Panc1 (cell line): Measurements from ENCODE around the gene ZCWPW1. TPM values are rescaled to one million over a fixed set of nuclear protein-coding genes. Genes with fewer than 3 reads are reported as not detected.

ENCODE experiments used
- ATAC-seq: fragments of 200-7000 bp; cut with Tn5 transposase; 2 replicates; pipeline ENCODE4 v1.9.1; 2020; ENCODE audit warnings: mild to moderate bottlenecking, moderate library complexity
- BruUV-seq: library from RNA; stranded (reverse); fragments of 400-500 nt; replicated peaks from 2 replicates; lab custom pipeline; 2021; lab: Mats Ljungman, UMichigan
- CTCF ChIA-PET: fragments of 300-600 bp; sonication (Branson Sonifier 250); formaldehyde crosslinking; loops from one replicate; lab custom pipeline; 2022; ENCODE audit warnings: antibody characterized with exemption; lab: Charles Lee
- POLR2A ChIA-PET: fragments of 300-600 bp; sonication (Branson Sonifier 250); formaldehyde crosslinking; loops from one replicate; lab custom pipeline; 2022; ENCODE audit warnings: antibody characterized with exemption; lab: Charles Lee
- DNase-seq: peaks from one replicate; pipeline ENCODE4 v3.0.0-alpha.2; 2010; ENCODE audit warnings: low read depth, low spot score
- H3K27ac ChIP-seq: 2 replicates; pipeline ENCODE4 v1.5.1; 2011; ENCODE audit warnings: mild to moderate bottlenecking, low read length, inconsistent platforms
- H3K27me3 ChIP-seq: fragments of 200-500 bp; sonication (Bioruptor generic); 2 replicates; pipeline ENCODE4 v1.6.0; 2014; ENCODE audit warnings: low read length, inconsistent platforms; ENCODE audit not compliant: control insufficient read depth, insufficient read depth
- H3K36me3 ChIP-seq: fragments of 200-500 bp; sonication (Bioruptor generic); 2 replicates; pipeline ENCODE4 v1.5.1; 2014; ENCODE audit warnings: inconsistent platforms, mild to moderate bottlenecking, low read length, moderate library complexity; ENCODE audit not compliant: control insufficient read depth, insufficient read depth
- H3K4me1 ChIP-seq: 2 replicates; pipeline ENCODE4 v1.5.1; 2011; ENCODE audit warnings: inconsistent platforms, mild to moderate bottlenecking, low read length, moderate library complexity; ENCODE audit not compliant: control insufficient read depth, insufficient read depth
- H3K4me3 ChIP-seq, 2 experiments: 2 replicates each; pipeline ENCODE4 v1.5.1; 2011 to 2012; ENCODE audit warnings: low read depth in 2 of 2, low read length in 2 of 2, mild to moderate bottlenecking in 2 of 2, inconsistent platforms in 1 of 2, moderate library complexity in 1 of 2
- H3K9me3 ChIP-seq: fragments of 200-500 bp; sonication (Bioruptor generic); 2 replicates; pipeline ENCODE4 v1.5.1; 2014; ENCODE audit warnings: low read depth, mild to moderate bottlenecking, inconsistent platforms, low read length, moderate library complexity; ENCODE audit not compliant: control insufficient read depth, insufficient read depth
- POLR2AphosphoS5 ChIP-seq: IDR thresholded peaks from 2 replicates; pipeline ENCODE4 v1.6.1; 2012; ENCODE audit warnings: mild to moderate bottlenecking, low read depth, low read length, moderate library complexity
- SIN3A ChIP-seq: IDR thresholded peaks from 2 replicates; pipeline ENCODE4 v1.6.1; 2012; ENCODE audit warnings: low read depth, mild to moderate bottlenecking, low read length, moderate library complexity, borderline replicate concordance; ENCODE audit not compliant: insufficient read depth
- TCF7L2 ChIP-seq: IDR thresholded peaks from 2 replicates; pipeline ENCODE4 v1.6.1; 2011; ENCODE audit warnings: mild to moderate bottlenecking, low read depth, low read length, inconsistent platforms
- in situ Hi-C: cut with HindIII; loops from 2 replicates; pipeline ENCODE4 v1.10.0; 2016; ENCODE audit warnings: low sequenced_read_pairs, low pct_unique_long_range_greater_than_20kb
- intact Hi-C: fragments of 100-400 bp; cut with micrococcal nuclease; formaldehyde crosslinking; loops from one replicate; pipeline ENCODE4 v1.10.0; 2022; ENCODE audit not compliant: unreplicated experiment
- total RNA-seq: library from RNA; stranded (reverse); gene quantifications from one replicate; pipeline ENCODE4 v1.2.1, GENCODE V29; 2021; ENCODE audit not compliant: unreplicated experiment
- TF ChIP-seq, protein P1 (sequence below), 2 experiments: IDR thresholded peaks; 2 replicates each; pipeline ENCODE4 v1.6.1; 2011 to 2012; ENCODE audit warnings: low read depth in 2 of 2, control low read depth in 1 of 2, low read length in 1 of 2, mild to moderate bottlenecking in 1 of 2, moderate library complexity in 1 of 2; ENCODE audit not compliant: insufficient read depth in 1 of 2
- TF ChIP-seq, protein P2 (sequence below): fragments of 450-650 bp; IDR thresholded peaks from 2 replicates; pipeline ENCODE4 v1.5.1; 2017; ENCODE audit warnings: mild to moderate bottlenecking

ZCWPW1 gene
- total RNA-seq, 1 experiment from 2014 or later, result 6.5 TPM

DNA sequence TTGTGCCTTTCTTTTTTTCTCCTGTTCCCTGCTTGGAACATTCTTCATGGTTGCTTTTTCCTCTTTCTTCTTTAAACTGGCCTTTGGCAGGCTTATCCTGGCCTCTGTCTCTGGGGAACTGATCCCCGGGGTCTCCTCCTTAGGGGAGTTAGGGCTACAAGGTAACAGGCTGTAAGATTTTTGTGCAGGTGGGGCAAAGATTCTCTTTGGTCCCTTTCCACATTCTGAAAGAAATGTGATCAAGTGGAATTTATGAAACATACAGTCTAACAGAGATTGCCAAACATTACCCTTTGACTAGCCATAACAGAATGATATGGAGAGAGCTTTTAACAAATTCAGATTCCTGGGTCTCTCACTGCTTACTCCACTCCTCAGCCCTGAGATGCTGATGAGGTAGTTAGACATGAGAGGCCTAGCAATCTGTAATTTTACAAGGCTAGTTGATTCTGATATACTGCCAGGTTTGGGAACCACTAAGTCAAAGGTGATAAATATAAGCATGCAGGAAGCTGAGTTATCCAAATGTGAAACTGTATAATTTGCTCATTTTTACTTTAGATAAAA lies 8.8 kb downstream of the ZCWPW1 start:
- CTCF ChIA-PET, result no interaction called here

DNA sequence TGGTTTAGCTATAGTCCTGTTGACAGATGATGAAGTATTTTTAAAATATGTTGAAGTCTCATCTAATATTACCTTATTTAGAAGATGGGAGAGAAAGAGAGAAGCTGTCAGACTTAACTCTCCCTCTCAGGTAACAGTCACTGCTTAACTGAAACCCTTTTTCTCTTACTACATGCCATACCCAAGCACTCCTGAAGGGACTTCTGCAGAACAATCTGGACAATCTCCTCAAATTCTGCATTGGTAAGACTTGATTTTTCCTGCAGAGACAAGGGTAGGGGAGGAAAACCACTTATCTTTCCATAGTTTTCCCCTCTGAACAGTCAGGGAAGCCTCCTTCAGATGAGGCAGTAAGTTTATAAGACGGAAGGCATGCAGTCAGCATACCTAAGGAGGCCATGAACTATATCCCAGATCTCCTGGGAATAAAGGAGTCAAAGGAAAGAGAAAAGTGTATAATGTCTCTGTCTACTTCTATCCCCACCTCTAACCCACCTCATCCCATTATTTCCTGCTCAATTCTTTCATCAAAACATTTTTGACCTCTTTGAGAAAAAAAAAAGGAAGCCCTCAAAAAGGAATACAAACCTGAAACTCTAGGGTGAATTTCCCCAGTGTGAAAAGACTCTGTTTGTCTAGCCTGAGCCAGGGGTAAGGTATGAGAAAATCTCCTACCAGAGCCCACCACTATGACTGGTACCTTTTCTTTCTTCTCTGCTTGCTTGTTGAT lies 9.4 kb downstream of the ZCWPW1 start:
- ChIA-PET CTCF (no interaction called here), POLR2A (no interaction called here)
- no TSS peak for BruUV-seq
- Histone ChIP-seq H3K4me3 (no peak overlapping the region), H3K4me1 (peaks cover 7% of the 10 kb centered on the region; the same call in 1 of the 2 replicates), H3K27me3 (no peaks in the 10 kb centered on the region), H3K27ac (no peak overlapping the region), H3K9me3 (no peaks in the 10 kb centered on the region), H3K36me3 (no peaks in the 10 kb centered on the region)
- TF ChIP-seq, protein P1, sequence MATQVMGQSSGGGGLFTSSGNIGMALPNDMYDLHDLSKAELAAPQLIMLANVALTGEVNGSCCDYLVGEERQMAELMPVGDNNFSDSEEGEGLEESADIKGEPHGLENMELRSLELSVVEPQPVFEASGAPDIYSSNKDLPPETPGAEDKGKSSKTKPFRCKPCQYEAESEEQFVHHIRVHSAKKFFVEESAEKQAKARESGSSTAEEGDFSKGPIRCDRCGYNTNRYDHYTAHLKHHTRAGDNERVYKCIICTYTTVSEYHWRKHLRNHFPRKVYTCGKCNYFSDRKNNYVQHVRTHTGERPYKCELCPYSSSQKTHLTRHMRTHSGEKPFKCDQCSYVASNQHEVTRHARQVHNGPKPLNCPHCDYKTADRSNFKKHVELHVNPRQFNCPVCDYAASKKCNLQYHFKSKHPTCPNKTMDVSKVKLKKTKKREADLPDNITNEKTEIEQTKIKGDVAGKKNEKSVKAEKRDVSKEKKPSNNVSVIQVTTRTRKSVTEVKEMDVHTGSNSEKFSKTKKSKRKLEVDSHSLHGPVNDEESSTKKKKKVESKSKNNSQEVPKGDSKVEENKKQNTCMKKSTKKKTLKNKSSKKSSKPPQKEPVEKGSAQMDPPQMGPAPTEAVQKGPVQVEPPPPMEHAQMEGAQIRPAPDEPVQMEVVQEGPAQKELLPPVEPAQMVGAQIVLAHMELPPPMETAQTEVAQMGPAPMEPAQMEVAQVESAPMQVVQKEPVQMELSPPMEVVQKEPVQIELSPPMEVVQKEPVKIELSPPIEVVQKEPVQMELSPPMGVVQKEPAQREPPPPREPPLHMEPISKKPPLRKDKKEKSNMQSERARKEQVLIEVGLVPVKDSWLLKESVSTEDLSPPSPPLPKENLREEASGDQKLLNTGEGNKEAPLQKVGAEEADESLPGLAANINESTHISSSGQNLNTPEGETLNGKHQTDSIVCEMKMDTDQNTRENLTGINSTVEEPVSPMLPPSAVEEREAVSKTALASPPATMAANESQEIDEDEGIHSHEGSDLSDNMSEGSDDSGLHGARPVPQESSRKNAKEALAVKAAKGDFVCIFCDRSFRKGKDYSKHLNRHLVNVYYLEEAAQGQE (IDR thresholded peaks at IDR 0.05; ENCODE audit: insufficient read depth in 1 of 2, low read depth in 2 of 2, low read length in 1 of 2), result no peak
- TF ChIP-seq, protein P2, sequence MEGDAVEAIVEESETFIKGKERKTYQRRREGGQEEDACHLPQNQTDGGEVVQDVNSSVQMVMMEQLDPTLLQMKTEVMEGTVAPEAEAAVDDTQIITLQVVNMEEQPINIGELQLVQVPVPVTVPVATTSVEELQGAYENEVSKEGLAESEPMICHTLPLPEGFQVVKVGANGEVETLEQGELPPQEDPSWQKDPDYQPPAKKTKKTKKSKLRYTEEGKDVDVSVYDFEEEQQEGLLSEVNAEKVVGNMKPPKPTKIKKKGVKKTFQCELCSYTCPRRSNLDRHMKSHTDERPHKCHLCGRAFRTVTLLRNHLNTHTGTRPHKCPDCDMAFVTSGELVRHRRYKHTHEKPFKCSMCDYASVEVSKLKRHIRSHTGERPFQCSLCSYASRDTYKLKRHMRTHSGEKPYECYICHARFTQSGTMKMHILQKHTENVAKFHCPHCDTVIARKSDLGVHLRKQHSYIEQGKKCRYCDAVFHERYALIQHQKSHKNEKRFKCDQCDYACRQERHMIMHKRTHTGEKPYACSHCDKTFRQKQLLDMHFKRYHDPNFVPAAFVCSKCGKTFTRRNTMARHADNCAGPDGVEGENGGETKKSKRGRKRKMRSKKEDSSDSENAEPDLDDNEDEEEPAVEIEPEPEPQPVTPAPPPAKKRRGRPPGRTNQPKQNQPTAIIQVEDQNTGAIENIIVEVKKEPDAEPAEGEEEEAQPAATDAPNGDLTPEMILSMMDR, result no peak
- no peak for TF ChIP-seq TCF7L2
- no peak for TF ChIP-seq SIN3A
- intact Hi-C loops (no loop called here), in situ Hi-C loops (no loop called here)
- ATAC-seq (no peak), DNase-seq (no peak)

More for the DNA sequence above, 8.8 kb downstream of the ZCWPW1 start:
- ATAC-seq (no peak), DNase-seq (no peak)
- Histone ChIP-seq H3K4me3 (no peak overlapping the region), H3K4me1 (peaks cover 7% of the 10 kb centered on the region; the same call in 1 of the 2 replicates), H3K27ac (no peak overlapping the region), H3K36me3 (no peaks in the 10 kb centered on the region), H3K9me3 (no peaks in the 10 kb centered on the region), H3K27me3 (no peaks in the 10 kb centered on the region)
- BruUV-seq, result no TSS peak
- POLR2A ChIA-PET, result no interaction called here
- TF ChIP-seq, protein P2, result no peak
- TF ChIP-seq POLR2AphosphoS5 (no peak), SIN3A (no peak), TCF7L2 (no peak)
- TF ChIP-seq, protein P1 (IDR thresholded peaks at IDR 0.05; ENCODE audit: insufficient read depth in 1 of 2, low read depth in 2 of 2, low read length in 1 of 2), result no peak
- intact Hi-C loops (no loop called here), in situ Hi-C loops (no loop called here)
